Activated T-helper 1 cell treated with anti-CD3 and anti-CD28 coated beads, Interleukin-2, amount 50 U/mL, for 16 hours (primary cell): ENCODE measurements around the gene SPTBN5.

Source experiments
- DNase-seq, 2 donors: peaks; one replicate each; pipeline ENCODE4 v3.0.0-alpha.2; 2020; ENCODE audit warnings: low read depth in 1 of 2, low spot score in 1 of 2

SPTBN5 gene

GRCh38 chr15:41809121-41809520, 84.7 kb downstream of the SPTBN5 start:
- DNase-seq, result no peak

GRCh38 chr15:41806291-41807181, 87.3 kb downstream of the SPTBN5 start:
- no peak for DNase-seq

GRCh38 chr15:41805711-41806110, 88.1 kb downstream of the SPTBN5 start:
- no peak for DNase-seq

GRCh38 chr15:41804916-41805666, 88.8 kb downstream of the SPTBN5 start:
- no peak for DNase-seq

GRCh38 chr15:41804361-41804760, 89.5 kb downstream of the SPTBN5 start:
- no peak for DNase-seq

- no peak for DNase-seq
Observed at GRCh38 chr15:41801850-41802455, 91.9 kb downstream of the SPTBN5 start.

GRCh38 chr15:41801185-41801584, 92.7 kb downstream of the SPTBN5 start:
- no peak for DNase-seq

GRCh38 chr15:41799488-41799805, 94.4 kb downstream of the SPTBN5 start:
- no peak for DNase-seq

- DNase-seq, result no peak
Observed at GRCh38 chr15:41798607-41799487, 95.0 kb downstream of the SPTBN5 start.
